Activated CD4-positive, CD25-positive, alpha-beta regulatory T cell treated with anti-CD3 and anti-CD28 coated beads, Interleukin-2, amount 50 U/mL, for 72 hours (primary cell): Measurements from ENCODE around the gene ANKRD24.
A peak's percentile ranks its signal among the peaks of the same experiment; 100 is the strongest.
"Not testable (repeated sequence)": the region's sequence is repeated elsewhere in the genome, so short reads cannot be mapped to it uniquely, and the experiment has no call there.

ENCODE experiments used
- DNase-seq: peaks from one replicate; pipeline ENCODE4 v3.0.0; 2021

The ANKRD24 gene

DNA sequence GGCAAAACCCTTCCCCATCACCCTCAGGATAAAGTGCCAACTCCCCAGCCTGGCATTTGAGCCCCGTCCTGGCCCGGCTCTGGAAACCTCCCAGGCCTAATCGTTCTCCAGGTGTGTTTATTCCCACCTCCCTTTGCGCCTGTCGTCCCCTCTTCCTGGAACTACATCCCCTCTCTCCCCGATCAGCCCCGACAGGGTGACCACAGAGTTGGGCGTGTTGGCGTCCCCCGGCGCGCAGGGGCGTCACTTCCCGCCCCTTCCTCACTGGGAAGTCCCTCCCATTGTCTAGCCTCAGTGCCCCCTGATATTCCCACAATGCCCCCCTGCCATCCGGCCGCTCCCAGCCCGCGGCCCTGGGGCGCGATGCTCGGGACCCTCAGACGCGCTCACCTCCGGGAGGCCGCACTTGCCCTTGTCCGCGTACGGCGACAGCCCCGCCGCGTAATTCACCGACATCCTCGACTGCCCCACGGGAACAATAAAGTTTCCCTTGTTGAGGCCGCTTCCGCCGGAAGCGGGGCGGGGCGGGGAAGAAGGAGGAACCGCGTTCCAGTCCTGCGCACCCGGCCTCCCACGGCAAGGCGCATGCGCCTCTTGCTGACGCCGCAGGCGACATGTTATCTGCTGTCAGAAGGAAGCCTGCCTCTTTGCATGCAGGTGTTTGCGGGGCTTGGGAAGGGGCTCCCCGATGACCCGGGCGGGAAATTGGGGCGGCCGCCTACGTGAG lies at the start of gene ANKRD24, which contains the start of gene SIRT6:
ANKRD24 (plus strand) TSS at position 606 of the 727 bp plus-strand sequence. CDS start 3,737 bp downstream, outside the sequence.
SIRT6 (minus strand) TSS at position 480 of the 727 bp plus-strand sequence; CDS start at position 456, 24 bp downstream.
- peak; percentile 97 for DNase-seq

DNA sequence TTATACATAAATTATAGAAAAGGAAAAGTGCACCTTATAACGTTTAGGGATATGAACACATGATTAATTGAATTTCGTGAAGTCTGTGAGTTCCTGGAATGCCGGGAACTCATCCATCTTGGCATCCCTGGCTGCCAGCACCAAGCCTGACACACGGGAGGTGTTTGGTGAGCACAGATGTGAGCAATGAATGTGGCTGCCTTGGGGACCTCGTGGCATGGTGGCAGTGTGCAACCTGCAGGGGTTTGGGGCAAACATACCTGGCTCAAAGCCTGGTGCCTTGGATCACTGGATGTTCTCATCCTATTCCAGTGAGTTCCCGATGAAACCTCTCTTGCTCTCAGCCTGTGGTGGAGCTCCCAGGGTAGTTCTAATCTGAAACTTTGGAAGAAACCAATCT lies 48.1 kb upstream of the ANKRD24 start:
- DNase-seq: no peak

DNA sequence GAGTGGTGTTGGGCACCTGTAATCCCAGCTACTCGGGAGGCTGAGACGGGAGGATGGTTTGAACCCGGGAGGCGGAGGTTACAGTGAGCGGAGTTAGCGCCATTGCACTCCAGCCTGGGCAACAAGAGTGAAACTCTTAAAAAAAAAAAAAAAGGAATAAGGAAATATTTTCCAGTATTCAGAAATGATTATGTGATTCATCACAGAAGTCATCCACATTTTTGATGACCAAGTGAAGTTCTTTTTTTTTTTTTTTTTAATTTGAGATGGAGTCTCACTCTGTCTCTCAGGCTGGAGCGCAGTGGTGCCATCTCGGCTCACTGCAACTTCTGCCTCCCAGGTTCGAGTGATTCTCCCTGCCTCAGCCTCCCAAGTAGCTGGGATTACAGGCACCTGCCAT lies 47.1 kb upstream of the ANKRD24 start:
- not testable (repeated sequence) for DNase-seq

DNA sequence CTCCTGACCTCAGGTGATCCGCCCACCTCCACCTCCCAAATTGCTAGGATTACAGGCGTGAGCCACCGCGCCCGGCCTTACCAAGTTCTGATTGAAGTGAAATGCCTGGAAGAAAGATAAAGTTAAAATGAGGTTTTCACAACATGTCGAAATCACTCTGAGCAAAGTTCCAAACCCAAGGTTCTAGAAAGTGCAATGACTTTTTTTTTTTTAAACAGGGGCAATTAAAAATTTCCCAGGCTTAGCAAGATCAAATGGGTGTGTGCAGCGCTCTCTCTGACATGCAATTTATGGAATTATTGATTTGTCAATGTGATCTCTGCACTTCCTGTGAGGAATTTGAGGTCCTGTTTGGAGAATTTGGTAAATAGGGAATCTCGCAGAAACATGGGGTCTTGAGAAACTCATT lies 45.8 kb upstream of the ANKRD24 start:
- no peak for DNase-seq

DNA sequence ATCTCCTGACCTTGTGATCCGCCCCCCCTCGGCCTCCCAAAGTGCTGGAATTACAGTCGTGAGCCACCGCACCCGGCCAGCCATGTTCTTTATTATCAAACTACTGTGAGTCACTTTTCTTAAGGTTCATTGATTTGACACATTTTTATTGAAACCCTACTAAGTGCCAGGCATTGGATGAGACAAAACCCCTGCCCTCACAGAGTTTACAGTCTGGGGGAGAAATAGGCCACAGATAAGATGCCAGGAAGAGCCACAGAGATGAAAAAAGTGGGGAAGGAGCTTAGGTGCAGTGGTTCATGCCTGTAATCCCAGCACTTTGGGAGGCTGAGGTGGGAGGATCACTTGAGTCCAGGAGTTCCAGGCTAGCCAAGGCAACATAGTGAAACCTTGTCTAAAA lies 44.0 kb upstream of the ANKRD24 start:
- DNase-seq: no peak

DNA sequence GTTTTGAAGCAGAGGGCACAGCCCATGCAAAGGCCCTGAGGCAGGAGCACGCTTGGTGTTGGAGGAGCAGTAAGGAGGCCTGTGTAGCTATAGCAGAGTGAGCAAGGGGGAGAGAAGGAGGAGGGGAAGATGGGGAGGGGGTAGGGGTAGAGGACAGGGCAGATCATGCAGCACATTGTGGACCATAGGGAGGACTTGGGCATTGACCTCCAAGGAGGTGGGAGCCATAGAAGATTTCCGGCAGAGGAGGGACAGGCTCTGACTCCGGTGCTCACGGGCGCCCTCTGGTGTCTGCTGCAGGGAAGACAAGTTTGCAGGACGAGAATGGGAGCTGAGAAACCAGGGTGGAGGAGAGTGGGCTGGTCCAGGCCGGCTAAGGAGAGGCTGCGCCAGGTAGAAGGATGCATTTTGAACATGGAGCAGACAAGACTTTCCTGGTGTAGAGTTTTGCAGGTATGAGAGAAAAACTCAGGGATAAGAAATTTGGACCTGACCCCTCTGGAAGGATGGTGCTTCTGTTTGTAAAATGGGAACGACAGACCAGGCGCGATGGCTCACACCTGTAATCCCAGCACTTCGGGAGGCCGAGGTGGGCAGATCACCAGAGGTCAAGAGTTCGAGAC lies 42.8 kb upstream of the ANKRD24 start:
- DNase-seq: peak; percentile 95

DNA sequence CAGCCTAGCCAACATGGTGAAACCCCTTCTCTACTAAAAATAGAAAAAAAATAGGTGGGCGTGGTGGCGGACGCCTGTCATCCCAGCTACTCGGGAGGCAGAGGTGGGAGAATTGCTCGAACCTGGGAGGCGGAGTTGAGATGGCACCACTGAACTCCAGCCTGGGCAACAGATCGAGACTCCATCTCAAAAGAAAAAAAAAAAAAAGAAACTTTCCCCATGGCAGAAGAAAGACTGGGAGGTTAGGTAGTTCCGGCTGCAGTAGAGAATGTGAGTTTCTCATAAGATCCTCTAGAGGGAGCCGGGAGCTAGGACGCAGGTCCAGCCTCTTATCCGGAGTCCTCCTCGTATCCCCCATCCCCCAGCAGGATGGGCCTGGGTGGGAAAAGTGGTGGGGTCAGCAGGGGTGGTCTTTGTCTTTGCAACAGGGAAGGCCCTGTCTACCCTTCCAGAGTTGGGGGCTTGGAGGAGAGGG lies 42.2 kb upstream of the ANKRD24 start:
- peak; percentile 33 for DNase-seq

DNA sequence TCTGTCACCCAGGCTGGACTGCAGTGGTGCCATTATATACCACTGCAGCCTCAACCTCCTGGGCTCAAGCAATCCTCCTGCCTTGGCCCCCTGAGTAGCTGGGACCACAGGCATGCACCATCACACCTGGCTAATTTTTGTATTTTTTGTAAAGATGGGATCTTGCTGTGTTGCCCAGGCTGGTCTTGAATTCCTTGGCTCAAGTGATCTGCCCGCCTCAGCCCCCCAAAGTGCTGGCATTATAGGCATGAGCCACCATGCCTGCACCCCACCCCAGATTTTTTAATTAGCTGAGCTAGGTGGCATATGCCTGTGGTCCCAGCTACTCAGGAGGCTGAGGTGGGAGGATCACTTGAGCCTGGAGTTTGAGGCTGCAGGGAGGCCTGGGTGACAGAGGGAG lies 39.6 kb upstream of the ANKRD24 start:
- DNase-seq: not testable (repeated sequence)

DNA sequence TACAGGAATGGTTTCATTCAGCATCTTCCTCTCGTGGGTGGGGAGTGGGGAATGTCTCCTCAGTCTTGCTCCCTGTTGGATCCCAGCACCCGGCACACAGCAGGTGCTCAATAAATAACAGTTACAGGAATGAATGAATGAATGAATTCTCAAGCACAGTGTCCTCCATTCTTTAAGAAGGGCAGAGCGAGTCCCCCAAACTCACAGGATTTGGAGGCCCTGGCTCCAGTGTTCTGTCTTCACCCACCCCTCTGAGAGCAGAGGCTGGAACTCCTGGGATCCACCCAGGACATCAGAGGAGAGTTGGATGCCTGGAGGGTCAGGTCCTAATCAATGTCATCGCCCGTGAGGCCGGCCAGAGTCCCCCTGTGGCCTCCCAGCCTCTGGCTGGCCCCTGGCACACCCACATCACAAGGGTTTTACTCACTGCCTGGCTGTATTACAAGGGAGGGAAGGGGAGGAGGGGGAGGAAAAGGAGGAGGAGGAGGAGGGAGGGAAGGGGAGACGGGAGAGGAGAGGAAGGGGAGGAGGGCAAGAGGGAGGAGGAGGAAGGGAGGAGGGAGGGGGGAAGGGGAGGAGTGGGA lies 37.7 kb upstream of the ANKRD24 start:
- no peak for DNase-seq

DNA sequence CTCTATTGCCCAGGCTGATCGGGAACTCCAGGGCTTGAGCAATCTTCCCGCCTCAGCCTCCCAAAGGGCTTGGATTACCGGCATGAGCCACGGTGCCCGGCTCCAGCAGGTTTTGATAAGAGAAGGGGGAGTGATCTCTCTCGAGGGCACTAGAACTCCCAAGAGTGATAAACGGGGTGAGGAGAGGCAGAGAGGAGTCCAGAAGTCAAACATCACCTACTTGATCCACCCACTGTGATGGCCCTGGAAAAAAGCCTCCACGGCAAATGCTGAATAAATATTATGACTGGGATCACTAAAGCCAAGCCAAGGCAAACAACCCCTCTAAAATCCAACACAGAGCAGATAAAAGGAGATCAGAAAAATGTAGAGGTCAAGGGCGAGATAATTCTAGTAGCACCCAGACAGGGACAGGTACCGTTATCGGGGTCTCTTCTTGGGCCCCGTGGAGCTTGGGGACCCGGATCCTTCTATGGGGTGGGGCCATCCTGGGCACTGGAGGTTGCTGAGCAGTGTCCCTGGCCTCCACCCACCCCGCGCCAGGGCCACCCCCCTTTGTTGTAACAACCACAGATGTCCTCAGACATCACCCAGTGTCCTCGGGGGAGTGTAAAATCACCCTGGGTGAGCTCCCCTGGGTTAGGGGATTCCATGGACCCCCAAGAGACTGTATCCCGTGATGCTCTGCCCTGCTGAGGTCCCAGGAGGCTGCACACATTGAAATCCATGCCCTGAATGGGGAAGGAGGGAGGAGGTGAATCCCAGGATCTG lies 32.8 kb upstream of the ANKRD24 start:
- no peak for DNase-seq

DNA sequence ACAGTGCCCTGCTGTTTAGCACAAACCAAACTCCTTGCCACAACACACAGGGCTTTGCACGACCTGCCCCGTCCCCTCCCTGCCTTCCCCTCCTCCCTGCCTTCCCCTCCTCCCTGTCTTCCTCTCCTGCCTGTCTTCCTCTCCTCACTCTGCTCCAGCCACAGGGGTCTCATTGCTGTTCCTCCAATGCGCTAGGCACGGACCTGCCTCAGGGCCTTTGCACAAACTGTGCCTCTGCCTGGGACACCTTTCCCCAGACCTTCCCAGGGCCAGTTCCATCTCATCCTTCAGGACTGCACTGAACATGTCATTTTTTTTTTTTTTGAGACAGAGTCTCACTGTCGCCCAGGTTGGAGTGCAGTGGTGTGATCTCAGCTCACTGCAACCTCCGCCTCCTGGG lies 30.9 kb upstream of the ANKRD24 start:
- no peak for DNase-seq

DNA sequence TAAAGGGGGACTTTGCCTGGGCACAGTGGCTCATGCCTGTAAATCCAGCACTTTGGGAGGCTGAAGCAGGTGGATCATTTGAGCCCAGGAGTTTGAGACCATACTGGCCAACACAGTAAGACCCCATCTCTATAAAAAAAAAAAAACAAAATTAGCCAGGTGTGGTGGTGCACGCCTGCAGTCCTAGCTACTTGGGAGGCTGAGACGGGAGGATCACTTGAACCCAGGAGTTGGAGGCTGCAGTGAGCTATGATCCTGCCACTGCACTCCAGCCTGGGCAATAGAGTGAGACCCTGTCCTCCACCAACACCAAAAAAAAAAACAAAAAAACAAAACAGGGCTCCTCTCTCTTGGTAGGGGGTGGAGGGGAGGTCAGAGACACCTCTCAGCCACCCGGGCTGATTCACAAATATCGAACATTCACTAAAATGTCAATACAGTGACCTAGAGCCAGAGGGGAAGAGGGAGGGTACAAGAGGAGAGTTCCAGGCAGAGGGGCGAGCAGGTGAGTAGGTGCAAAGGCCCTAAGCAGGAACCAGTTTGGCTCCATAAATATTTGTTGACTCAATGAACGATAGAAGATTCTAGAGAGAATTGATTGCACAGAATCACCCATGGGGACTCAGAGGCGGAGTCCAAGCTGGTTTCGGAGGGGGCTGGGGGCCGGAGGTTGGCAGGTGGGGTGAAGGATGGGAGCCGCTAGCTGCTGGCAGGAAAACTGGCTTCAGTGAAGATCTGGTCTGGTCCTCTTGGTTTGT lies 30.1 kb upstream of the ANKRD24 start:
- DNase-seq: no peak

DNA sequence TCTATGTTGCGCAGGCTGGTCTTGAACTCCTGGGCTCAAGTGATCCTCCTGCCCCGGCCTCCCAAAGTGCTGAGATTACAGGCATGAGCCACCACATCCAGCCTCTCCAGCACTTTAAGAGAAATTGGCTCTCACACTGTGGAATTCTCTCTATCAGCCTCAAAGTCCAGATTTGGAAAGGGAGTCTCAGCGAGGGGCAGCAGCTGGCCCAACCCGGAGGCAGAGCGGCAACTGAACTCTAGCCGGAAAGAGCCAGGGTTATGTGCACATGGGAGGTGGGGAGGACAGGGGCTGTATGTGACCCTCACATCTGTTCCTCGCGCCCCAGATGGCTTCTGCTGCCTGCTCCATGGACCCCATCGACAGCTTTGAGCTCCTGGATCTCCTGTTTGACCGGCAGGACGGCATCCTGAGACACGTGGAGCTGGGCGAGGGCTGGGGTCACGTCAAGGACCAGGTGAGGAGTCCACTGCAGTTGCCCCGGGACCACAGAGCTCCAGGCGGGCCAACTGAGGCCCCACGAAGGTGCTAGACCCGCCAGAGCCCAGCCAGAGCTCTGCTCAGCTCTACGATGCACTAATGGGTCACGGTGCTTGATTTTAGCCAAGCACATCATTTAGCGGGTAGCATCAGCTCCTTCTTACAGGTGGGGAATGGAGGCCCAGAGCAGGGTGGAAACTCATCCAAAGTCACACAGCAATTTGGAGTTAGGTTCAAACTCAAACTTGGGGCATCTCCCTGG lies 27.7 kb upstream of the ANKRD24 start:
- DNase-seq: no peak

DNA sequence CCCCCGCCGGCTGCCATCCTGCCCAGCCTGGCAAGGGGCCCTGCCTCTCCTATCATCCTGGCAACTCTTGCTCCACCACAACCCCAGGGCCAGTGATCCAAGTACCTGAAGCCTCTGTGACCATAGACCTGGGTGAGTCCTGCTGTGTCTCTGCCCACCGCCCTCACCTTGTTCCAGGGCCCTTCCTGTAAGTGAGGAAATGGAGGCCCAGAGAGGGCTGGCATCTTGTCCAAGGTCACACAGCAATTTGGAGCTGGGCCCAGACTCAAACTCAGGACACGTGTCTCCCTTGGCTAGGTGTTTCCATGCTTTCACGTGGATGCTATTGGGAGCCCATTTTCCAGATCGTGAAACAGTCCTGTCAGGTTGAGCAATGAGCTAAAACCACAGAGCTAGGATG lies 25.3 kb upstream of the ANKRD24 start:
- DNase-seq: no peak

DNA sequence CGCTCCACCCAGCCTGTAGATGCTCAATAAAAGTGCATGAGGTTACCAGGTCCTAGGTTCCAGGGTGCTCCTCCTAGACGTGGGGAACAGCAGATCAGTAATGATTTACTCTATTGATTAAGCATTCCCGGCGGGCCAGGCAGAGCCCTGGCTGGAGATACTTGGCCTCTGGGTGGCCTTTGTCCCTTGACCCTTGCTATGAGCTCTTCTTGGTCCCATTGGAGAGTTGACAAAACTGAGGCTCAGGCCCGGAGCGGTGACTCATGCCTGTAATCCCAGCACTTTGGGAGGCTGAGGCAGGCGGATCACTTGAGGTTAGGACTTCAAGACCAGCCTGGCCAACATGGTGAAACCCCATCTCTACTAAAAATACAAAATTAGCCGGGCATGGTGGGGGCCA lies 24.5 kb upstream of the ANKRD24 start:
- not testable (repeated sequence) for DNase-seq

DNA sequence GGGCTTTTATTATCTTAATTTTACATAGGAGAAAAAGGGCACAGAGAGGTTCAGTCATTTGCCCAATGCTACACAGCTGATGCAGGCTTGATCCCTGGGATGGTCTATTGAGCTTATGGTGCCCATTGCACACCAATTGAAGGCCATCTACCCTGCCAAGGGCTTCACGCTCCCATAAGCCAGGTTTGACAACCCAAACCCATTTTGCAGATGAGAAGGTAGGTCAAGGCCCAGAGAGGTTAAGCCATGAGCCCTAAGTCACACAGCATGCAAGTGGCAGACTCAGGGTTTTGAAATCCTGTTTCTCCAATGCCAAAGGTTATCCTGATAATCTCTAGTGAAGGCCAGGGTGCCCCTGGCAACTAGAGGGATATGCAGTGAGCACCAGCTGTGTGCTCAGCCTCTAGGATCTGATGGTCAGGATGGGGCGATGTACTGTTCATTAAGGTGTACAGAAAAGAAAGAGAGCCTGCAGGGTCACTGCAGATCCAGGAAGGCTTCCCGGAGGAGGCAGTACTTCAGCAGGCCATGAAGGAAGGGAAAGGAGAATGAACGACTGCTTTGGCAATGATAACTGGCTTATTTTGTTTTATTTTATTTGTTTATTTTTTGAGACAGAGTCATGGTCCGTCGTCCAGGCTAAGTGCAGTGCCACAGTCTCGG lies 20.9 kb upstream of the ANKRD24 start:
- DNase-seq: no peak

DNA sequence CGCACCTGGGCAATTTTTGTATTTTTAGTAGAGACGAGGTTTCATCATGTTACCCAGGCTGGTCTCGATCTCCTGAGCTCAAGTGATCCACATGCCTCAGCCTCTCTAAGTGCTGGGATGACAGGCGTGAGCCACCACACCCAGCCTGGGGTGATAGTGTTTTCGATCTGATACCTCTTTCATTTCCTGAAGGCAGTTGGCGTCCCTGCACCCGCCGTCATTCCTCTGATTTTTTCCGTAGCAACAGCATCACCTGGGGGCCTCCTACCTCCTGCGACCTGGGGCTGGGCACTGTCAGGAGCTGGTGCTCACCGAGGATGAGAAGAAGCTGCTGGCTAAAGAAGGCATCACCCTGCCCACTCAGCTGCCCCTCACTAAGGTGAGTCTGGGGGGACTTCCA lies 18.2 kb upstream of the ANKRD24 start:
- DNase-seq: no peak

DNA sequence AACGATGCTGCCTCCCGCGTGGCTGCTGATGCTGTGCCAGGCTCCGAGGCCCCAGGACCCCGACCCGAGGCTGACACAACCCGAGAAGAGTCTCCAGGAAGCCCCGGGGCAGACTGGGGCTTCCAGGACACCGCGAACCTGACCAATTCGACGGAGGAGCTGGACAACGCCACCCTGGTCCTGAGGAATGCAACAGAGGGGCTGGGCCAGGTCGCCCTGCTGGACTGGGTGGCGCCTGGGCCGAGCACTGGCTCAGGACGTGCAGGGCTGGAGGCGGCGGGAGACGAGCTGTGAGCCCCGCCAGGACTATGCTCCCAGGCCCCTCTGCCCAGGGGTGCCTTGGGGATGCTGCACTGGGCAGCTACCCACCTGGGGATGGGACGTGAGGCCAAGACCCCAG lies 10.8 kb upstream of the ANKRD24 start:
- no peak for DNase-seq

DNA sequence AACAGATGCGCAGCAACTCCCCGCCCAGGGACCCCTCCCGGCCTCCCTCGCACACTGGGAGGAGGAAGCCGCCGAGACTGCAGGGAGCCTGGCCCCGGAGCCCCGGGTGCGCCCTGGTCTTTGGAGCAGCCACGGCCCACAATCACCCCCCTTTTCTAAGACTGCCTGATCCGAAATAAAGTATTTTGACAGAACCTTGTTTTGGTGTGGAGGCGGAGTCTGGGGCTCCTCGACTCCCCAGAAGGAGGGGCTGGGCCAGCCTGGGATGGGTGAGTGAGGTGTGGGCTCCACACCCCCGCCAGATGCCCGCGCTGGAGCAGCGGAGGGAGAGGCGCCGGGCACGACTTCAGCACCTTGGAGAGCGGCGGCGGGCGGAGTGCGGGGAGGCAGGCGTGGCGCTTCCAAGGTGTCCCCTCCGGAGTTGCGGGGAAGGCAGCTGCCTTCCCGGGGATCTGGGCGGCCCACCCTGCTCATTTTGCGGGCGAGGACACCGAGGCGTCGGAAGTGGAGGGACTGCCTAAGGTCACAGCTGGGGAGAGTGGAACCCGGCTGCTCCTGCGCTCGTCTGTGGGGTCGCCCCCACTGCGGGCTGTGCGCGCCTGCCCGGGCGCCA lies 9.5 kb upstream of the ANKRD24 start:
- peak; percentile 73 for DNase-seq

DNA sequence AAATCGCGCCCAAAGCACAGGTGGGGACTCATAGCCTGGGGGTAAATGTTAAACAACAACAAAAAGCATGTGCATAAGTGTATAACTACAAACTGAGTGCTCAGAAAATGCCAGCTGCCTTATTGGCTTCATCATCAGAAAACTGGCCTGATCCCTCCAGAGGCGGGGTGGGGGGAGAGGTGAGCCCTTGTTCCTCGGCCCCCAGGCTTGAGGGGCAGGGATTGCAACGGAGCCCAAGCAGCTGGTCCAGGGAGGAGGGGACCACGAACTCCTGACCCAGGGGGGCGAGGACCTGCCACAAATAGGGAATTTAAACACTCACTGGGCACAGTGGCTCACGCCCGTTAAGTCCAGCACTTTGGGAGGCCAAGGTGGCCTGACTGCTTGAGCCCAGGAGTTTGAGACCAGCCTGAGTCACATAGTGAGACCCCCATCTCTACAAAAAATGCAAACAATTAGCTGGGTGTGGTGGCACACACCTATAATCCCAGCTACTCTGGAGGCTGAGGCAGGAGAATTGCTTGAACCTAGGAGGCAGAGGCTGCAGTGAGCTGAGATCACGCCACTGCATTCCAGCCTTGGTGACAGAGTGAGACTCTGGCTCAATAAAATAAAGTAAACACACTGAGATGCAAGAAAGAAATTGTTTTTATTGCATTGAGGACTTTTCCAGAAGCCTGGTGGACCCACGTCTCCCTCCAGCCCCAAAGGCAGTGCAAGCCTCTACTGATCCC lies 8.8 kb upstream of the ANKRD24 start:
- no peak for DNase-seq
